ENCODE results near the gene FGF12. TPM values are rescaled to one million over a fixed set of nuclear protein-coding genes. Genes with fewer than 3 reads are reported as not detected.
A peak's percentile ranks its signal among the peaks of the same experiment; 100 is the strongest.

Gene FGF12
- total RNA-seq, 1 experiment from 2014 or later, result 1.5 TPM

DNA sequence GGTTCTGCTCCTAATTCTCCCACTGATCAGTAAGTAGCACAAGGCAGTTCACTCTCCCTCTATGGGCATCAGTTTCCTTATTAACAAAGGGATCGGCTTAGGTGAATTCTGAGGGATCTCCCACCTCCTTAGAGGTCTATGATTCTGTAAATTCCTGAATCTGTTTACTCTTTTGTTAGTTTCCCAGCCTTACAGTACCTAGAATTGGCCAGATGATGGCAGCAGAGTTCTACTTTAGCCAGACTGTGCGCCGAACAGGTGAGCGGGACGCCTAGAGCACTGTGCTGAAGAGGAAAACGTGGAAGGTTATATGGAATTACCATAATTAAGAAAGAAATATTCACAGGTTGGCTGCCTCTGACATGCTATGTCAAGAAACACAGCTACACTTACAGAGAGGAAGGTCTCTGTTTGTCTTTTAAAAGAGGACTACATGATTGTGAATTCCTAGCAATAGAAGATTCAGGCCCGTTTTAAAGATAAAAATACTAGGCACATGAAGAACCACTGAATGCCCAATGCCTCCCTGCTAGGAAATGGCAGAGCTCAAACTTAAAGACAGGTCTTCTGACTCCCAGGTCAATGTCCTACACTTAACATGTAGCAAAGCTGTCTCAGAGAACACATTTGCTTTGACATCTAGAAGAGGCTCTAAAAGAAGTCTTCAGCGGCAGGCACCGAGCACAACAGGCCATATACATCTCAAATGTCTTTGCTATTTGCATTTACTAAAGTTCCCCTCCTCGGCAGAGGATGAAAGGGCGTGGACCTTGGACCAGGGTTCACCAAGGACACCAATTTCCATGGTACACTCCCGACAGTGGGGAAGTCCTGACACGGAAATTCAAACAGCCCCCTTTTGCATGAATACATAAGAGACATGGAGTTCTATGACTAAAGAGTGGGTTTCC lies 259.9 kb downstream of the FGF12 start:
- DNase-seq (ENCODE audit: low read depth), result peak; percentile 28
- in situ Hi-C loops (cut with HindIII; ENCODE audit: low pct_unique_long_range_greater_than_20kb, low sequenced_read_pairs), result no loop called here

DNA sequence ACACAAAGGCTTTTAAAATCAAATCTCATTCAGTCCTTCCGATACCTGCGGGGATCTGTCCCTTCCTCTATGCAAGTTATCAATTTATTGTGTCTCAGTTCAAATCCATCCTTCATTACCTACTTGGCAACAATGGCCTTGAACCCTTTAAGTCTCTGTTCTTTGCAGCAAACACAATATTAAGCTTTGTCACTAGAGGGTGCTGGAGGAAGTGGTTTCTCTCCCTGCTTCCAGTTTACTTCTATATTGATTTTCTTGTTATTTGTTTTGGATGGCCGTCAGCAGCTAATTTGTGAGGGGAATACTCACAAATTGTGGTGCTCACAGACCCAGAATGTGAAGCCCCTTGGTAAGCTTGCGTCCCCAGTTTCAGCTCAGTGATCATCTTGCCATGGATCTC lies 278.3 kb downstream of the FGF12 start:
- DNase-seq (ENCODE audit: low read depth), result no peak

DNA sequence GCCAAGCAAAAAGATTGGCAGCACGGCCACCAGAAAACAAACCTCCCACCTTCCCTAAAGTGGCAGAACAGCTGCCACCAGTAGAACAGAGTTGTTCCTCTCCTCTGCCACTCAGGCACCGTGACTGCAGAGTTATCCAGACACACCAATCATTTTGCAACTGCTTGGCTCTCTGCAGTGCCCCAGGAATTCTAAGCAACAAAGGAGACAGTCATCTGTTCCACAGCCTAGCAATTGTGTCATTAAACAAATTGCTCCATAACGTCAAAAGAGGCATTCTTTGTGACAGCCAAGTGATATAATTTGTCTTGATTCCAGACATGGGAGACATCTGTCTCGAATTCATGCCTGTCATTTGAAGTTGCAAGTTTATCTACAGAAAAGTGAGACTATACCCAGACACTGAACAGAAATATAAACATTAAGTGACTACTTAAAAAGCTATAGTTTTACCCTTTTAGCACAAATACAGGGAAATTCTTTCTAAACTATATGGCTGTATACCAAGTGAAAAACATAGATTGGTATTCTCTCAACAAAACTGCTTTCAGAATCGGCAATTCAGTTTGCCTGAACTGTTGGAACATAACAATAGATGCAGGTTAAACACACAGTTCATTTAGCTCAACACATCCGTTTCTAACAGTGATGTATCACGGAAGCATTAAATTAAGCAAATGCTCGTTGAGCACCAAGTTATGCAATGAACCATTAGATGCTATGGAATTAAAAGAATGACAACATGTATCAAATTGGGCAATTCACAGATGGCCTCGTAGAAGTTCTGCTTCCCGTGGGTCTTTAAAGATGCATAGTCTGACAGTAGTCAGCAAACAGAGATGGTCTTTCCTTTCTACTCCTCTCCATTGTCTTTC lies 281.3 kb downstream of the FGF12 start:
- in situ Hi-C loops (cut with HindIII; ENCODE audit: low pct_unique_long_range_greater_than_20kb, low sequenced_read_pairs), result loop anchor here (25.0 kb wide), 1 partner anchor 1034 kb away; no protein-coding TSS in a partner anchor
- no peak for DNase-seq (ENCODE audit: low read depth)

More for the DNA sequence above, 278.3 kb downstream of the FGF12 start:
- in situ Hi-C loops (cut with HindIII; ENCODE audit: low pct_unique_long_range_greater_than_20kb, low sequenced_read_pairs), result loop anchor here (25.0 kb wide), 1 partner anchor 1037 kb away; no protein-coding TSS in a partner anchor

DNA sequence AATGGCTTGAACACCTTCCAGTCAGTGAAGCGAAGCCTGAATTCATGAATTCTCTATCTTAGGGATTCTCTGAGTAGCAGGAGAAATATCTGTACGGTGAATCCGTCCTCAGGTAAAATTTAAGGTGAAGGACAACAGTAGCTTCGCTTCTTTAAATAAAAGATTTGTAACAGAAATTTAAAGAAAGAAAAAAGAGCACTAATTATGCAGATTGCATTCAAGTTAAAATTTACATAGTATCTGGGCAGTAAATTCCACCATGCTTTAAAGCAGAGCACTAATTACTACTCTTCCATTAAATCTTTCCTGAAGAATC lies 282.6 kb downstream of the FGF12 start:
- no peak for DNase-seq (ENCODE audit: low read depth)
- in situ Hi-C loops (cut with HindIII; ENCODE audit: low pct_unique_long_range_greater_than_20kb, low sequenced_read_pairs), result loop anchor here (25.0 kb wide), 1 partner anchor 1032 kb away; no protein-coding TSS in a partner anchor

DNA sequence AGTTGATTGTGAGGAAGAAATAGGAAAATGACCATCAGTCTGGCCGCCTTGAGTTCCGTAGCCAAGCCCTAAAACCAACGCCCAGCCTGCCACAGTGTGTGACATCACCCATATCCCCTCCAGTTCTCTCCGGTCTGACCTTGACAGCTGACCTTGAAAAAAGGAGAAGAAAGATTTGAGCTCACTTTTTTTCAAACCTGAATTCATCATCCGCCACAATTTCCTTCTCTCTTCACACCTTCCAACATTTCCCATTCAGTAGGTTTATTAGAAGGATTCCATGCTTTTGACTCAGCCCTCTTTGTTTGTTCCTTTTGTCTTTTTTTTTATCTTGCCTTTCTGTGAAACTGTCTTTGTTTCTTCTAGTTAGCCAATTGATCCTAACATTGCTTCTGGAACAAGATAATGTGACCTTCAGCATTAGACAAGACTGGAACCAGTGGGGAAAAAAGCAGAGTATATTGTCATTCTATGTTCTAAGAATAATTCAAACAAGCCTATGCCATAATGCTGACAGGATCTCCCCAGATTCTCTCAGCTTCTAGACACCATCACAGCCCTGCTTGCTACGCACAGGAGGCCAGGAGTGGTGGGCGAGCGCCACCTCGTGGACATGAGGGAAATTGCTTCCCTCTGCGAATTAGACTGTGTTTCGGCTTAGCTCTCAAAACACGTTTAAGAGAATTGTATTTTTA lies 283.1 kb downstream of the FGF12 start:
- in situ Hi-C loops (cut with HindIII; ENCODE audit: low pct_unique_long_range_greater_than_20kb, low sequenced_read_pairs), result loop anchor here (25.0 kb wide), 1 partner anchor 1032 kb away; no protein-coding TSS in a partner anchor
- peak; percentile 58 for DNase-seq (ENCODE audit: low read depth)

DNA sequence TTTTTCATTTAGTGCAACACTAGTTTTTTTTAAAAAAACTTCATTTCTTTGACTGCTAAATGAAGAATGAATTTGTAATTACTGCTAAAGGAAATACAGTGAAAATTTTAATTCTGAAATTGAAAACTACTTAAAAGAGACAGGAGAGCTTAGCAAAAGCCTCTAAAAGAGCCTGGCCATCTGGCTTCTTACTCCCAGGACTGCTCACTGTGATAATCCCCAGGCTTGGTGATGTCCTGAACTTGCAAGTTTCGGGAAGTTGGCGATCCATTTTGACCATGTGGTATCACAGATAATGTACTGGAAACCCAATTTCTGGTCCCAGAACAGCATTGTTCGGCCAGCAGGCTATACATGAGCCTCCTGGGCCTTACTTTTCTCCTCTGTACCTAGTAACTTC lies 292.1 kb downstream of the FGF12 start:
- DNase-seq (ENCODE audit: low read depth), result no peak
- in situ Hi-C loops (cut with HindIII; ENCODE audit: low pct_unique_long_range_greater_than_20kb, low sequenced_read_pairs), result loop anchor here (25.0 kb wide), 1 partner anchor 1023 kb away; no protein-coding TSS in a partner anchor

DNA sequence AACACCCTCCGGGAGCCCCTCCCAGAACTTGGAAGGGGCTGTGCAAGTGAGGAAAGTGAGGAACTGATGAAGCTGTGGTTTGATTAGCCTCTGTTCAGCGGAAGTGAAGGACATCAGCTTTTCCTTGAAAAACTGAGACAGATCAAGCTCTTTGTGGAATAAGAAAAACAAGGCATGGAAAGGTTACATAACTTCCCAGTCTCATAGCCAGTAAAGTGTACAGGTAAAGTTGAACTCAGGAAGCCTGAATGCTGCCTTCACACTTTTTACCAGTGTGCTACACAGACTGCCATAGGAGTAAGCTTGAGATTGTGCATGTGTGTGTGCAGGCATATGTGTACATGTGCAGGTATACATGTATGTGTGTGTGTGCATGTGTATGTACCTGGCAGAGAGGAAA lies 293.2 kb downstream of the FGF12 start:
- DNase-seq (ENCODE audit: low read depth), result no peak
- in situ Hi-C loops (cut with HindIII; ENCODE audit: low pct_unique_long_range_greater_than_20kb, low sequenced_read_pairs), result loop anchor here (25.0 kb wide), 1 partner anchor 1022 kb away; no protein-coding TSS in a partner anchor

DNA sequence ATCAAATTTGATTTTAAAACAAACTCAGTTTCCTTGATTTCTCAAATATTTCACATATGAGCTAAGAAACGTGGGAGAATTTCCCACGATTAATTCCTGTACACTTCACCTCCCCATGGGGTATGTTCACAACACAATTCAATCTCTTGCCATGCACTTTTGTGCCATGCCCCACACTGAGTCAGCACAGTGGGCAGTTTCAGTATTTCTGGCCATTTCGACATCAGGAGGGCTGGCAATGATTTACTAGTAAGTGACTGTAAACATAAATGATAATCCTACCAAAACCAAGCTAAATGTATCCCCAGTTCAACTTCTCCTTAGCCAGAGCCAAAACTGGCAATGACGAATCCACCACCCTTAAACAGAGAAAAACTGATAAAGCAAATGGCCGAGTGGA lies 293.6 kb downstream of the FGF12 start:
- peak; percentile 35 for DNase-seq (ENCODE audit: low read depth)
- in situ Hi-C loops (cut with HindIII; ENCODE audit: low pct_unique_long_range_greater_than_20kb, low sequenced_read_pairs), result loop anchor here (25.0 kb wide), 1 partner anchor 1021 kb away; no protein-coding TSS in a partner anchor

DNA sequence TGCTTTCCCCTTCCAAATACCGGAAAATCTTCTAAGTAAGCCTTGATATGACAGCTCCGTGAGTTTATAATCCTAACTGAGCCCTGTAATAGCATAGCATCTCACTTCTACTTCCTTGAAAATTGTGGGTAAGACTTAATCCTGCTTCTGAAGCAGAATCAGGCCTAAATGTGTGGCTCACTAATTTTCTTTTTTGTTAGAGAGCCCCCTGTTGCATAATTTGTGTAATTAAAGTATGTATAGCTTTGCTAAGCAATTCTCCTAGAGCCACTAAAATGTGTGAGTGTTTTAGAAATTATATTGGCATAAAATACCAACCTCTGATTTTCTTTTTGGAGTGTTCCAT lies 304.4 kb downstream of the FGF12 start:
- in situ Hi-C loops (cut with HindIII; ENCODE audit: low pct_unique_long_range_greater_than_20kb, low sequenced_read_pairs), result no loop called here
- no peak for DNase-seq (ENCODE audit: low read depth)

DNA sequence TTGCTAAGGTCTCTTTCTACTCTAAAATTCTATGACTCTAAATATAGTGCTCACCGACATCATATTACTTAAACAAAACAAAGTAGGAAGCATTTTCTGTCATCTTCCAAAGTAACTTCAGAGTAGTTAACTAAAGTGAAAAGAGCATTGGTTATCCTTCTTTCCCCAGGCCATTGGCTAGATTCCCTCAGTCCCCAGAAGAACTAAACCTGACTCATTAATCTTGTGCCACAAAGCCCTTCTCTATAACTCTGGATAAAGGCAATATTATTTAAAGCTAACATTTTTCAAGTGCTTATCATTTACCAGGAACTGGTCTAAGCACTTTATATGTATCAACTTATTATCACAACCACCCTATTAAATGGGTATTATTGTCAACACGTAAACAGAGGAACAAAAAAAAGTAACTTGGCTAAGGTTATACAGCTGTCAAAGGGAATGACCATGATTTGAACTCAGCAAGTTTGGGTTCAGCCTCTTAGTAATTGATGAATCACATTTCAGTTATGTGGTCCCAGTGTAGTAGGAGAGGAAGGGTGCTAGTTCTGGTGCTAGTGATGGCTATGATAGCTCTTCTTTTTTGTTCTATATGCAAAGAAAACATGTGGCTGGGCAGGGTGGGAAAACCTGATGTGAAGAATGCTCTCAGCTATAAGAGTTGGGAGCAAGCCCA lies 304.9 kb downstream of the FGF12 start:
- DNase-seq (ENCODE audit: low read depth), result peak; percentile 35
- in situ Hi-C loops (cut with HindIII; ENCODE audit: low pct_unique_long_range_greater_than_20kb, low sequenced_read_pairs), result no loop called here

DNA sequence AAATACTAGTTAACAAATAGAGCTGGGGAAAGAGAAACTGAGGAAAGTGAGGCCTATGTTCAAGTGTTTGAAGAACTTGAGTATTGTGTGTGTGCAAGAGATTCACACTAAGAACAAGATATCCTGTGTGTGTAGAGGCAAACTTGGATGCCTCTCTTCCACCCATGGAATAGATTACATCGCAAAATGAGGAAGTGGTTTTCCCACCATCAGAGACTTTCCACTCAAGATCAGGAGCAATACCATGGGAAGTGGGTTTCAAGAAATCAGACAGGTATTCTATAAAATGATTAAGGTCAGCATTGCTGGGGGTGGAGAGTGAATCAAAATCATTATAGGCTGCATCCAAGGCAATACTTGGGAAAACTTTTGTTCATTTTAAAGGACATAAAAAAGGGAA lies 308.0 kb downstream of the FGF12 start:
- no peak for DNase-seq (ENCODE audit: low read depth)
- in situ Hi-C loops (cut with HindIII; ENCODE audit: low pct_unique_long_range_greater_than_20kb, low sequenced_read_pairs), result no loop called here

DNA sequence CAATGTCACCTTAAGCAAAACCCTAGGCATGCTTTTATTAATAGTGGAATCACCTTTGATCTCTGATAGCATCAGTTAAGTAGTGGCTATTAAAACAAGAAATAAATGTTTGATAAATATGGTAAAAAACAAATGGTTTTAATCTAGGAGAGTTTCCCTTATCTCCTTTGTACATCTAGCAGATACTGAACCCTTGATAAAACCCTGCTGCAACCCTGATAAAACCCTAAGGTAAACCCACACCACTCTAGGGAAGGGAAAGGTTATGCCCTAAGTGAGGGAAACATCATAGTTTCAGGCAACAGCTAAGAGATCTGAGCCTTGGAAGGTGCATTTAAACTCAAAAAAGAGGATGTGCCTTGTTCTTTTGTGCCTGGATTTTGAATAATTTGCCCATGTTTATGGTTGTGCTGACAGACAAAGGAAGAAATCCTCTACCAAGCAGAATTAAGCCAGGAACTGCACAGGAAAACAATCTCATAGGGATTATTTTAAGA lies 309.7 kb downstream of the FGF12 start:
- no peak for DNase-seq (ENCODE audit: low read depth)
- in situ Hi-C loops (cut with HindIII; ENCODE audit: low pct_unique_long_range_greater_than_20kb, low sequenced_read_pairs), result no loop called here

DNA sequence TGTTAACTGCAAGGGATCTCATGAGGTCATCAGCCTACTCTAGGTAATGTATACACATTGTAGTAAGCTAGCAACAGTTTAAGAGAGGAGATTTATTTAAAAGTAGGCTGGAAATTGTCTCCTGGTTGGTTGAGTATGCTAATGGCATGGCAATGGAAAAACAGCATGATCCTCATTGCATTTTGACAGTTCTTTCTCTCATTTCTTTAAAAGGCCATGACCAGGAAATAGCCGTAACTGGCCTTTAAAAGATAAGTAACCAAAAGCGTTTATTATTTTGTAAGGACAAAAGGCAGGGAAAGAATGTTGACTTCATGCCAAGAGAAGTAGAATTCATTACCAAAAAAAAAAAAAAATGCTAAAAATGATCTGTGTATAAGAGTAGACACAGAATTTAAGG lies 310.3 kb downstream of the FGF12 start:
- DNase-seq (ENCODE audit: low read depth), result no peak
- in situ Hi-C loops (cut with HindIII; ENCODE audit: low pct_unique_long_range_greater_than_20kb, low sequenced_read_pairs), result no loop called here

DNA sequence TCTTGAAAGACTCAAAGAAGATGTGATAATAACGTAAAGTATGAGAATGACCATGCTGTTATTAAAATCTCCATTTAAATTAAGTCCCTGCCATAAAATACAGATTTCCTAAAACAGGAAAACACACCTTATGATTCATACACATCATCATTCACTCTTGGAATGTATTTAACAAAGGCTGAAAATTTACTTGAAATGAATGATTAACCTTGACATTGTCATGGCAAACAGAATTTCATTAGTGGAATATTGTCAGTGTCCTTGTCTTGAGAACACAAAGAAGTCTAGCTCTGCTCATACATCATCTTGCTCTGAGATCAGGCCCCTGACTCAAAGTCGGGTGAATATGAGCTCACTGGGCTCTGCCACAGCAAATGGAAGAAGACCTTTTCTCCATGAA lies 313.9 kb downstream of the FGF12 start:
- DNase-seq (ENCODE audit: low read depth), result peak; percentile 31
- in situ Hi-C loops (cut with HindIII; ENCODE audit: low pct_unique_long_range_greater_than_20kb, low sequenced_read_pairs), result no loop called here

DNA sequence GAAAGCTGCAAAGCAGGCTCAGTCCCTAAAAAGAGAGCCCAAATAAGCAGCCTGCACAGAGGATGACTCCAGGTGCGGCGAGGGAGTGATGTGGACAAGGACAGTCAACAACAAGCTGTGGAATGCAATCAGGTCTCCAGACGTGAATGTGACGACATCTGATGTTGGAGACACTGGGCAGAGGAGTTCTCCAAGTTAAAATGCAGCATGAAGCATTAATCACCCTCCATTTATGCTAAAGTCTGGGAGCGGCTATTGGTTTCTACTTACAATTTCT lies 316.7 kb downstream of the FGF12 start:
- in situ Hi-C loops (cut with HindIII; ENCODE audit: low pct_unique_long_range_greater_than_20kb, low sequenced_read_pairs), result no loop called here
- DNase-seq (ENCODE audit: low read depth), result no peak

DNA sequence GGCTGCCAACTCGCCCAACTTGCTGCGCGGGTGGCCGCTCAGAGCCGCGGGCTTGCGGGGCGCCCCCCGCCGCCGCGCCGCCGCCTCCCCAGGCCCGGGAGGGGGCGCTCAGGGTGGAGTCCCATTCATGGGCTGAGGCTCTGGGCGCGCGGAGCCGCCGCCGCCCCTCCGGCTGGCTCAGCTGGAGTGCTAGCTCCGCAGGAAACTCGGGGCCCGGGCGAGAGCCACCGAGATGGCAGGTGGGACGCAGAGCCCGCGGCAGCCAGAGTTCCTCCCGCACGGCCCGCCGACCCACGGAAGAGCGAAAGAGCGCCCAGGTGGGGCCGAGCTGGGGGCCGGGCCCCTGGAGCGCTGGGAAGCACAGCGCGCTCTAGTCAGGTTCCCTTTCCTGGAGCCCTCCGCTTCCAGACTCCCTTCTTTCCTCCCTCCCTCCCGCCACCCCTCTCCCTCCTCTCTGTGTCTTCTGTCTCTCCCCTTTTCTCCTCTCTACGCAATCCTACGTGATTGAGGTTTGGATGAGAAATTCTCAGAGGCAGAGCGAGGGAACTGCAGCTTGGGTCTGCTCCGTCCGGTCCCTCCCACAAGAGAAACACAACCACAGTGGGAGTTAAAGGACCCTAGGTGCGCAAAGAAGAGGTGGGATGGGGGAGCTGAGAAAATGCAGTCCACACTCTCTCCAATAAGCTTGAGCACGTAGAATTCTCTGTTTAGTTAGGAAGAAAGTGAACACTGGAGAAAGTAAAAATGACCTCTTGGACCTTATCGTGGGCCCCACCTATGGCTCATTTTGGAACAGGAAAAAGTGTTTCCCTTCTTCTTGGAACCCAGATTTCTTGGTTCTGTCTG lies 317.3 kb downstream of the FGF12 start:
- DNase-seq (ENCODE audit: low read depth), result peak; percentile 71
- in situ Hi-C loops (cut with HindIII; ENCODE audit: low pct_unique_long_range_greater_than_20kb, low sequenced_read_pairs), result no loop called here

DNA sequence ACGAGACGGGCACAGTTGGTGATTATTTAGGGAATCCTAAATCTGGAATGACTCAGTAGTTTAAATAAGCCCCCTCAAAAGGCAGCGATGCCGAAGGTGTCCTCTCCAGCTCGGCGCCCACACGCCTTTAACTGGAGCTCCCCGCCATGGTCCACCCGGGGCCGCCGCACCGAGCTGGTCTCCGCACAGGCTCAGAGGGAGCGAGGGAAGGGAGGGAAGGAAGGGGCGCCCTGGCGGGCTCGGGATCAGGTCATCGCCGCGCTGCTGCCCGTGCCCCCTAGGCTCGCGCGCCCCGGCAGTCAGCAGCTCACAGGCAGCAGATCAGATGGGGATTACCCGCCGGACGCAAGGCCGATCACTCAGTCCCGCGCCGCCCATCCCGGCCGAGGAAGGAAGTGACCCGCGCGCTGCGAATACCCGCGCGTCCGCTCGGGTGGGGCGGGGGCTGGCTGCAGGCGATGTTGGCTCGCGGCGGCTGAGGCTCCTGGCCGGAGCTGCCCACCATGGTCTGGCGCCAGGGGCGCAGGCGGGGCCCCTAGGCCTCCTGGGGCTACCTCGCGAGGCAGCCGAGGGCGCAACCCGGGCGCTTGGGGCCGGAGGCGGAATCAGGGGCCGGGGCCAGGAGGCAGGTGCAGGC lies 318.0 kb downstream of the FGF12 start:
- peak; percentile 72 for DNase-seq (ENCODE audit: low read depth)
- in situ Hi-C loops (cut with HindIII; ENCODE audit: low pct_unique_long_range_greater_than_20kb, low sequenced_read_pairs), result no loop called here
